Thoracic aorta (tissue), 2 donors: Measurements from ENCODE around the gene TMEM121B. TPM values are rescaled to one million over a fixed set of nuclear protein-coding genes. Genes with fewer than 3 reads are reported as not detected.

Experiments used
- ATAC-seq: fragments of 150-250 bp; one replicate; pipeline ENCODE4 v1.8.0; 2017; ENCODE audit warnings: low read depth; ENCODE audit not compliant: insufficient number of reproducible peaks, low FRiP score
- DNase-seq: peaks from one replicate; pipeline ENCODE4 v3.0.0-alpha.2; 2020; ENCODE audit warnings: low spot score
- H3K27ac ChIP-seq, 2 donors: fragments of 200-600 bp; sonication (generic); 1 replicate in 1 of 2; 2 replicates in 1 of 2; pipeline ENCODE4 v1.5.1; 2016; ENCODE audit warnings: mild to moderate bottlenecking in 2 of 2, moderate library complexity in 2 of 2
- H3K27me3 ChIP-seq: fragments of 200-600 bp; sonication (generic); replicated peaks from 2 replicates; pipeline ENCODE4 v1.6.0; 2016; ENCODE audit warnings: mild to moderate bottlenecking; ENCODE audit not compliant: insufficient read depth
- H3K36me3 ChIP-seq: fragments of 200-600 bp; sonication (generic); one replicate; pipeline ENCODE4 v1.5.1; 2016
- H3K4me1 ChIP-seq, 2 donors: fragments of 200-600 bp; sonication (generic); 1 replicate in 1 of 2; 2 replicates in 1 of 2; pipeline versions ENCODE4 v1.5.1 to v1.6.0; 2016; ENCODE audit warnings: low read depth in 2 of 2, mild to moderate bottlenecking in 1 of 2; ENCODE audit not compliant: control insufficient read depth in 1 of 2
- H3K4me3 ChIP-seq: fragments of 200-600 bp; sonication (generic); 2 replicates; pipeline ENCODE4 v1.5.1; 2016; ENCODE audit warnings: mild to moderate bottlenecking
- H3K9me3 ChIP-seq: fragments of 200-600 bp; sonication (generic); 2 replicates; pipeline ENCODE4 v1.5.1; 2016
- total RNA-seq, 2 donors: library from RNA; depleted of rRNA; stranded (reverse); fragments of >200 nt; gene quantifications; one replicate each; pipeline versions ENCODE4 v1.1.0 to v1.2.3, GENCODE V29; 2016
- TF ChIP-seq, protein P1 (sequence below): fragments of 200-600 bp; sonication (generic); IDR thresholded peaks from one replicate; pipeline ENCODE4 v1.5.1; 2019; ENCODE audit warnings: antibody characterized with exemption

Gene TMEM121B
- total RNA-seq, 2 donors from 2014 or later = 1.1 to 2.0 TPM

DNA sequence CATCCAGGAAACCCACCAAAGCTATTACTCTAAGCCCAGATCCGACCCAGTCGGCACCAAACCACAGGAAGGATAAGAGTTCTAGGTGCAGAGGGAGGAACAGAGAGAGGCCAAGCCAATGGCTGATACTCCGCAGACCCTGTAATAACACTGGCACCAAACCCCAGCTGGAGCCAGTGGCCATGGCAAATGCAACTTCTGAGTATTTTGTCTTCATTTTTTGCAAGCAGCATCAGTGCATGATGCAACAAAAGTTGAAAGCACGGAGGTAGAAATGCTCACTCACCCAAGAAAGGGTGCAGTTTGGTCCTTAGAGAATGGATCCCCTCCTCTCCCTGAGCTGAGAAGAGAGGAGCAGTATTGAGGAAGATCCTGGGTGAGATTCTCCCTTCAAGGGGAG lies 2.8 kb downstream of the TMEM121B start:
- H3K4me3 ChIP-seq = no peak overlapping the region
- H3K9me3 ChIP-seq = no peaks in the 10 kb centered on the region
- ATAC-seq = no peak
- TF ChIP-seq, protein P1, sequence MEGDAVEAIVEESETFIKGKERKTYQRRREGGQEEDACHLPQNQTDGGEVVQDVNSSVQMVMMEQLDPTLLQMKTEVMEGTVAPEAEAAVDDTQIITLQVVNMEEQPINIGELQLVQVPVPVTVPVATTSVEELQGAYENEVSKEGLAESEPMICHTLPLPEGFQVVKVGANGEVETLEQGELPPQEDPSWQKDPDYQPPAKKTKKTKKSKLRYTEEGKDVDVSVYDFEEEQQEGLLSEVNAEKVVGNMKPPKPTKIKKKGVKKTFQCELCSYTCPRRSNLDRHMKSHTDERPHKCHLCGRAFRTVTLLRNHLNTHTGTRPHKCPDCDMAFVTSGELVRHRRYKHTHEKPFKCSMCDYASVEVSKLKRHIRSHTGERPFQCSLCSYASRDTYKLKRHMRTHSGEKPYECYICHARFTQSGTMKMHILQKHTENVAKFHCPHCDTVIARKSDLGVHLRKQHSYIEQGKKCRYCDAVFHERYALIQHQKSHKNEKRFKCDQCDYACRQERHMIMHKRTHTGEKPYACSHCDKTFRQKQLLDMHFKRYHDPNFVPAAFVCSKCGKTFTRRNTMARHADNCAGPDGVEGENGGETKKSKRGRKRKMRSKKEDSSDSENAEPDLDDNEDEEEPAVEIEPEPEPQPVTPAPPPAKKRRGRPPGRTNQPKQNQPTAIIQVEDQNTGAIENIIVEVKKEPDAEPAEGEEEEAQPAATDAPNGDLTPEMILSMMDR = no peak
- no peaks in the 10 kb centered on the region for H3K36me3 ChIP-seq
- H3K4me1 ChIP-seq = peaks cover 5 to 8% of the 10 kb centered on the region in 2 donors
- no peak overlapping the region for H3K27ac ChIP-seq
- H3K27me3 ChIP-seq = peaks cover 12% of the 10 kb centered on the region
- DNase-seq = no peak

DNA sequence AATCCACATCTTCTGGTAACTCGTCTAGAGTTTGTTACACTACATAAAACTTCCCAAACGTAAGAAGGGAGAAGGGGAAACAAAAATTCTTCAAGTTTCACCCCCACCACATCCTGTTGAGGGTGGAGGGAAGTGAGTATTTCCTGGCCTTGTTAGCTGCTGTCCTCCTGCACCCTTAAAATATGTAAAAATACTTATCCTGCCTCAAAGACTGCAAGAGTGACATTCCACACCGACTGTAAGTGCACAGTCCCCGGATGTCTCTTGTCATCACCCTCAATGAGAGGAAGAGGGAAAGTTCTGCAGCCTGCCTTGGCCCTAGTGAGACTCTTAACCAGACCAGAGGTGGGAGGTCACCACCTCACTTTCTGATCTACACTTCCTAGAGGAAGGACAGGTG lies 3.3 kb downstream of the TMEM121B start:
- Histone ChIP-seq H3K27ac (no peak overlapping the region), H3K9me3 (no peaks in the 10 kb centered on the region), H3K4me3 (no peak overlapping the region), H3K27me3 (peaks cover 12% of the 10 kb centered on the region), H3K4me1 (peaks cover 5 to 8% of the 10 kb centered on the region in 2 donors), H3K36me3 (no peaks in the 10 kb centered on the region)
- DNase-seq = no peak
- TF ChIP-seq, protein P1 = no peak
- ATAC-seq = no peak

DNA sequence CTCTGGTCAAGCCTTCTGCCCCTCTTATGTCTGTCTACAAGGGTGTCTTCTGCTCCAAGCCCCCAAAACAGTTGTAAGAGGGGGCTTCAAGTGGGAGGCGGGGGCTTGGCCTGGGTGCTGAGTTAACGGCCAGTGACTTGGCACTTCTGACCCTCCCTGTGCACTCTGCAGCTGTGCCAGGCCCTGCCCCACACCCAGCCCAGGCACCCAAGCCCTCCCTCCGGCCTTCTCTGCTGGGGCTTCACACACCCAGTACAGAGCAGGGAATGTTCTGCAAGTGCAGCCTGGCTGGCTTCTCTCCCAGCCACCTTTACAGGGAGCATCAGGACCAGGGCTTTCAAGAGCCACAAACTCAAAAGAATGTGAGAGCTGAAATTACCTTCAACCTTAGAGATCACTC lies 3.8 kb downstream of the TMEM121B start:
- ATAC-seq = no peak
- no peaks in the 10 kb centered on the region for H3K36me3 ChIP-seq
- no peaks in the 10 kb centered on the region for H3K9me3 ChIP-seq
- peaks cover 5 to 8% of the 10 kb centered on the region in 2 donors for H3K4me1 ChIP-seq
- no peak for DNase-seq
- no peak overlapping the region for H3K27ac ChIP-seq
- peaks cover 11% of the 10 kb centered on the region for H3K27me3 ChIP-seq
- TF ChIP-seq, protein P1 = no peak
- H3K4me3 ChIP-seq = no peak overlapping the region

DNA sequence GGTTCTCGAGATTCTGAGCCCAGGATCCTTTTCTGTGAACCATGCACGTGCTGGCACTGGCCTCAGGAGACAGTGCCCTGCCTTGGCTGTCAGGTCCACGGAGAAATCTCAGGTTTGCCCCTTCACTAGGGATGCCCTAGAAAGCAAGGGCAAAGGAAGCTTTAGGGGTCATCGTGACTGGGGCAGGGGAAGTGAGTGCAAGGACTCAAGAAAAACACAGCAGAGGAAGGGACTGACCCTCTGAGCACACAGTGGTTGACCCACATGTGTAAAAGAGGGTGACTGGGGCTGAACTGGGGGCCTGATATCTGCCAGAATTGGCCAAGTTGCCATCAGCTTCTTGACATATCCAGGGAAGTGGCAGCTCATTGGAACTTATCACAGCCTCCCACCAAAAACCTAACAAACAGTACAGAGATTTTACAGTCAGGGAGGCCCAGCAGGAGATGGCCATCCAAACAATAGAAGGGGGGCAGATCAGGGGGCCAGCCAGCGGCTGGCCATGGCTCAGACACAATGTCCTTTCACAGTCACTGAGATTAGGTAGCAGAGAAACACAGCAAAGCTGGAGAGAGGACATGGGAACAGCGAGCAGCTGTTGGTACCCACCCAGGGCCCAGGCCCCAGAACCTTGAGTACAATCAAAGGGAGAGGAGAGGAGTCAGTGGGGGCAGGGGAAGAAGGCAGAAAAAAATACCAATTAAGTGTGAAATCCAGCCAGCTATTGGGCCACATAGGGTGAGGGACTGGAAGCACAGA lies 4.4 kb downstream of the TMEM121B start:
- peaks cover 4% of the 10 kb centered on the region for H3K27me3 ChIP-seq

DNA sequence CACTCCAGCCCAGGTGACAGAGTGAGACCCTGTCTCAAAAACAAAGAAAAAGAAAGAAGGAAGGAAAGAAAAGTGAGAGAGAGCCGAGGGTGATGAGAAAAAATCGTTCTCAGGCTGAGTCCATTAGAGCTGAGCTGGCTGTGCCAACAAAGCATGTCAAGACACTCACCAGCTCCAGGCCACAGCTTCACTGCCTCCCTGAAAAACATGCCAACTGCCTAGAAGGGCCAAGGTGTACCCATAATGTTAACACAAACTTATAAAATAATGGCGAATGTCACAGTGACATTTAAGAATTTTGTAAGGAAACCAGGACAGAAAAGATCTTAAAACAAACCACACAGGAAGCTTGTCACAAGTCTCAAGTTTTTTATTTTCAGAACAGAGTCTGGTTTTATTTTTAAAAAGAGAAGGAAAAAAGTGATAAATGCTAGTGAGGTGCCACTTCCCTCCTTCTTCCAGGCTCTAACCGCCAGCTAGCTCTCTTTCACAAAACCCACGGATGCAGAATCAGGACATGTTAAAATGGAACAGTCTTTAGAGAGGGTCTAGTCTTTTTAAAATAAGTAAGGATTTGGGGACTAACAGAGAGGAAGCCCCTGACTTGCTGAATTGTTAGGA lies 5.1 kb downstream of the TMEM121B start:
- Histone ChIP-seq H3K4me3 (no peak overlapping the region), H3K4me1 (no peaks in the 10 kb centered on the region), H3K27ac (no peak overlapping the region), H3K27me3 (no peaks in the 10 kb centered on the region), H3K36me3 (no peaks in the 10 kb centered on the region), H3K9me3 (no peaks in the 10 kb centered on the region)
- TF ChIP-seq, protein P1 = no peak
- DNase-seq (no peak), ATAC-seq (no peak)

More for the DNA sequence above, 4.4 kb downstream of the TMEM121B start:
- TF ChIP-seq, protein P1 = no peak
- no peak for DNase-seq
- Histone ChIP-seq H3K27ac (no peak overlapping the region), H3K36me3 (no peaks in the 10 kb centered on the region), H3K4me1 (peaks cover 3 to 5% of the 10 kb centered on the region in 2 donors), H3K4me3 (no peak overlapping the region), H3K9me3 (no peaks in the 10 kb centered on the region)
- no peak for ATAC-seq
